SK-N-SH treated with all-trans-retinoic acid at 6 μM for 48 hours (cell line): ENCODE results near the gene RPLP1.

Experiments used
- BACH2 ChIP-seq: fragments of 250-450 bp; sonication (Bioruptor Pico); IDR thresholded peaks from 2 replicates; pipeline ENCODE4 v1.9.0; 2021; ENCODE audit warnings: mild to moderate bottlenecking, borderline replicate concordance
- CREB5 ChIP-seq: fragments of 250-450 bp; sonication (Bioruptor Pico); IDR thresholded peaks from 2 replicates; pipeline ENCODE4 v1.5.1; 2020; ENCODE audit warnings: low read depth, mild to moderate bottlenecking, moderate library complexity
- CSDC2 ChIP-seq: fragments of 250-450 bp; sonication (Bioruptor Pico); IDR thresholded peaks from 2 replicates; pipeline ENCODE4 v1.5.0; 2020; ENCODE audit warnings: mild to moderate bottlenecking, moderate library complexity
- GLIS3 ChIP-seq: fragments of 250-450 bp; sonication (Bioruptor Pico); IDR thresholded peaks from 2 replicates; pipeline ENCODE4 v1.5.0; 2020; ENCODE audit warnings: mild to moderate bottlenecking, moderate library complexity
- ISL1 ChIP-seq: fragments of 250-450 bp; sonication (Bioruptor Pico); IDR thresholded peaks from 2 replicates; pipeline ENCODE4 v2.1.2; 2022; ENCODE audit warnings: mild to moderate bottlenecking, moderate library complexity
- OSR1 ChIP-seq: fragments of 250-450 bp; sonication (Bioruptor Pico); IDR thresholded peaks from 2 replicates; pipeline ENCODE4 v1.8.0; 2022; ENCODE audit warnings: moderate library complexity, mild to moderate bottlenecking, inconsistent platforms
- PPARA ChIP-seq: fragments of 250-450 bp; sonication (Bioruptor Pico); IDR thresholded peaks from 2 replicates; pipeline ENCODE4 v1.5.0; 2020; ENCODE audit warnings: mild to moderate bottlenecking, borderline replicate concordance
- RARB ChIP-seq: fragments of 250-450 bp; sonication (Bioruptor Pico); IDR thresholded peaks from 2 replicates; pipeline ENCODE4 v1.8.0; 2021; ENCODE audit warnings: mild to moderate bottlenecking, moderate library complexity
- SNAI2 ChIP-seq: fragments of 250-450 bp; sonication (Bioruptor Pico); IDR thresholded peaks from 2 replicates; pipeline ENCODE4 v1.5.0; 2020; ENCODE audit warnings: mild to moderate bottlenecking, moderate library complexity
- ZNF70 ChIP-seq: fragments of 450-650 bp; formaldehyde crosslinking; IDR thresholded peaks from 2 replicates; pipeline ENCODE4 v1.5.0; 2020; ENCODE audit warnings: mild to moderate bottlenecking, moderate library complexity
- TF ChIP-seq, protein P1 (sequence below): fragments of 250-450 bp; sonication (Bioruptor Pico); IDR thresholded peaks from 2 replicates; pipeline ENCODE4 v1.5.1; 2021; ENCODE audit warnings: mild to moderate bottlenecking, moderate library complexity
- TF ChIP-seq, protein P2 (sequence below): fragments of 250-450 bp; sonication (Bioruptor Pico); IDR thresholded peaks from 2 replicates; pipeline ENCODE4 v1.8.0; 2020; ENCODE audit warnings: mild to moderate bottlenecking, moderate library complexity, borderline replicate concordance

- no peak for TF ChIP-seq PPARA
- TF ChIP-seq, protein P1, sequence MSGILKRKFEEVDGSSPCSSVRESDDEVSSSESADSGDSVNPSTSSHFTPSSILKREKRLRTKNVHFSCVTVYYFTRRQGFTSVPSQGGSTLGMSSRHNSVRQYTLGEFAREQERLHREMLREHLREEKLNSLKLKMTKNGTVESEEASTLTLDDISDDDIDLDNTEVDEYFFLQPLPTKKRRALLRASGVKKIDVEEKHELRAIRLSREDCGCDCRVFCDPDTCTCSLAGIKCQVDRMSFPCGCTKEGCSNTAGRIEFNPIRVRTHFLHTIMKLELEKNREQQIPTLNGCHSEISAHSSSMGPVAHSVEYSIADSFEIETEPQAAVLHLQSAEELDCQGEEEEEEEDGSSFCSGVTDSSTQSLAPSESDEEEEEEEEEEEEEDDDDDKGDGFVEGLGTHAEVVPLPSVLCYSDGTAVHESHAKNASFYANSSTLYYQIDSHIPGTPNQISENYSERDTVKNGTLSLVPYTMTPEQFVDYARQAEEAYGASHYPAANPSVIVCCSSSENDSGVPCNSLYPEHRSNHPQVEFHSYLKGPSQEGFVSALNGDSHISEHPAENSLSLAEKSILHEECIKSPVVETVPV (CRISPR knock-in tag) = no peak
- TF ChIP-seq ZNF70 (CRISPR knock-in tag) = no peak
- no peak for TF ChIP-seq CREB5
- no peak for TF ChIP-seq OSR1
- TF ChIP-seq BACH2 (CRISPR knock-in tag) = no peak
- no peak for TF ChIP-seq GLIS3 (CRISPR knock-in tag)
- TF ChIP-seq, protein P2, sequence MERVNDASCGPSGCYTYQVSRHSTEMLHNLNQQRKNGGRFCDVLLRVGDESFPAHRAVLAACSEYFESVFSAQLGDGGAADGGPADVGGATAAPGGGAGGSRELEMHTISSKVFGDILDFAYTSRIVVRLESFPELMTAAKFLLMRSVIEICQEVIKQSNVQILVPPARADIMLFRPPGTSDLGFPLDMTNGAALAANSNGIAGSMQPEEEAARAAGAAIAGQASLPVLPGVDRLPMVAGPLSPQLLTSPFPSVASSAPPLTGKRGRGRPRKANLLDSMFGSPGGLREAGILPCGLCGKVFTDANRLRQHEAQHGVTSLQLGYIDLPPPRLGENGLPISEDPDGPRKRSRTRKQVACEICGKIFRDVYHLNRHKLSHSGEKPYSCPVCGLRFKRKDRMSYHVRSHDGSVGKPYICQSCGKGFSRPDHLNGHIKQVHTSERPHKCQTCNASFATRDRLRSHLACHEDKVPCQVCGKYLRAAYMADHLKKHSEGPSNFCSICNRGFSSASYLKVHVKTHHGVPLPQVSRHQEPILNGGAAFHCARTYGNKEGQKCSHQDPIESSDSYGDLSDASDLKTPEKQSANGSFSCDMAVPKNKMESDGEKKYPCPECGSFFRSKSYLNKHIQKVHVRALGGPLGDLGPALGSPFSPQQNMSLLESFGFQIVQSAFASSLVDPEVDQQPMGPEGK (CRISPR knock-in tag) = no peak
- TF ChIP-seq CSDC2 (CRISPR knock-in tag) = no peak
- no peak for TF ChIP-seq ISL1
- TF ChIP-seq RARB (CRISPR knock-in tag) = no peak
- TF ChIP-seq SNAI2 = no peak
Measured at GRCh38 chr15:69459066-69459465, 6.4 kb downstream of the RPLP1 start.
